ENCODE data around the gene NME5. TPM values are rescaled to one million over a fixed set of nuclear protein-coding genes. Genes with fewer than 3 reads are reported as not detected.

NME5 gene
- total and polyA plus RNA-seq, 9 of the 15 experiments (the other 6 are each of a cell fraction or from before 2014, with no cell fraction given), result not detected

GRCh38 chr5:138095100-138095907 is 43.9 kb downstream of the NME5 start:
- no peak overlapping the region for H2AFZ ChIP-seq (ENCODE audit: low read depth, low read length)
- DNase-seq (ENCODE audit: extremely low read depth in 1 of 4, low spot score in 3 of 4) (no peak), ATAC-seq (no peak), FAIRE-seq (no peak)
- no peak overlapping the region for H3K4me3 ChIP-seq
- TF ChIP-seq ZNF197 (CRISPR knock-in tag; IDR thresholded peaks at IDR 0.05; ENCODE audit: low read depth) (no peak), TAL1 (IDR thresholded peaks at IDR 0.05) (no peak), TRIM25 (IDR thresholded peaks at IDR 0.05; ENCODE audit: borderline replicate concordance) (no peak), ZNF354B (CRISPR knock-in tag; IDR thresholded peaks at IDR 0.05) (no peak)
- POLR2A ChIA-PET, result no interaction called here
- peaks cover 5% of the 10 kb centered on the region; the same call in 1 of the 2 replicates for H4K20me1 ChIP-seq (replicated peaks; ENCODE audit: control insufficient read depth, insufficient read depth, low read length)
- H3K36me3 ChIP-seq (ENCODE audit: control insufficient read depth, insufficient read depth, low read length), result no peaks in the 10 kb centered on the region
- H3K9ac ChIP-seq (ENCODE audit: insufficient read depth in 1 of 2, low read depth in 2 of 2, low read length in 2 of 2), result no peak overlapping the region
- H3K4me1 ChIP-seq (replicated peaks in 1 of 2; ENCODE audit: control insufficient read depth in 2 of 2, insufficient read depth in 2 of 2, low read length in 2 of 2), result no peaks in the 10 kb centered on the region
- H3K4me2 ChIP-seq (ENCODE audit: insufficient read depth, low read length), result no peak overlapping the region
- BruUV-seq (replicated peaks), result no TSS peak
- WGBS (ENCODE audit: insufficient coverage, low coverage, missing lambda C conversion rate), result 0% methylated on average over 4 of the region's 4 CpGs
- H3K79me2 ChIP-seq (ENCODE audit: control insufficient read depth, insufficient read depth, low read length), result no peaks in the 10 kb centered on the region
- intact Hi-C loops (cut with micrococcal nuclease) (no loop called here), in situ Hi-C loops (cut with MboI) (no loop called here)
- no peaks in the 10 kb centered on the region for H3K9me3 ChIP-seq (replicated peaks; ENCODE audit: control insufficient read depth, insufficient read depth, low read depth, low read length)
- no peaks in the 10 kb centered on the region for H3K9me1 ChIP-seq (ENCODE audit: control insufficient read depth, insufficient read depth, low read length)
- no peak overlapping the region for H3K27ac ChIP-seq (ENCODE audit: extremely low read depth, low read depth, low read length)
- peaks cover 33 to 50% of the 10 kb centered on the region in 2 experiments for H3K27me3 ChIP-seq (ENCODE audit: control insufficient read depth in 2 of 2, insufficient read depth in 2 of 2, low read length in 2 of 2)
- CTCF ChIA-PET (ENCODE audit: low intra/inter-chr PET ratio), result no interaction called here
